HG03558 (cell line): ENCODE measurements around the gene TBC1D4.
"Not testable (repeated sequence)": the region's sequence is repeated elsewhere in the genome, so short reads cannot be mapped to it uniquely, and the experiment has no call there.

Experiments used
- ATAC-seq: cut with Tn5 transposase; IDR thresholded peaks from one replicate; pipeline ENCODE4 v1.9.1; 2021; ENCODE audit warnings: moderate number of reproducible peaks; ENCODE audit not compliant: unreplicated experiment; ENCODE audit errors: extremely low read depth

TBC1D4 gene

GRCh38 chr13:75454497-75454896 lies 27.5 kb downstream of the TBC1D4 start:
- no peak for ATAC-seq

- no peak for ATAC-seq
These were observed 29.4 kb downstream of the TBC1D4 start for GRCh38 chr13:75452564-75452963.

GRCh38 chr13:75447493-75447892 lies 34.5 kb downstream of the TBC1D4 start:
- no peak for ATAC-seq

- ATAC-seq: no peak
These were observed 35.1 kb downstream of the TBC1D4 start for GRCh38 chr13:75446874-75447273.

GRCh38 chr13:75445717-75446499 lies 36.1 kb downstream of the TBC1D4 start:
- no peak for ATAC-seq

GRCh38 chr13:75444016-75444415 lies 38.0 kb downstream of the TBC1D4 start:
- no peak for ATAC-seq

GRCh38 chr13:75443356-75443958 lies 38.5 kb downstream of the TBC1D4 start:
- no peak for ATAC-seq

- ATAC-seq: no peak
These were observed 39.2 kb downstream of the TBC1D4 start for GRCh38 chr13:75442736-75443234.

GRCh38 chr13:75440100-75440499 lies 41.9 kb downstream of the TBC1D4 start:
- ATAC-seq: no peak

GRCh38 chr13:75437582-75438318 lies 44.2 kb downstream of the TBC1D4 start:
- ATAC-seq: no peak

GRCh38 chr13:75434126-75434525 lies 47.8 kb downstream of the TBC1D4 start:
- not testable (repeated sequence) for ATAC-seq

GRCh38 chr13:75432811-75433244 lies 49.1 kb downstream of the TBC1D4 start:
- ATAC-seq: no peak

- ATAC-seq: no peak
These were observed 49.9 kb downstream of the TBC1D4 start for GRCh38 chr13:75432045-75432444.

- no peak for ATAC-seq
These were observed 51.3 kb downstream of the TBC1D4 start for GRCh38 chr13:75430436-75431209.

- ATAC-seq: no peak
These were observed 55.5 kb downstream of the TBC1D4 start for GRCh38 chr13:75426421-75426820.

- ATAC-seq: peak; percentile 79
These were observed 56.6 kb downstream of the TBC1D4 start for GRCh38 chr13:75425216-75426009.

GRCh38 chr13:75423946-75424345 lies 58.0 kb downstream of the TBC1D4 start:
- no peak for ATAC-seq

GRCh38 chr13:75422028-75422427 lies 59.9 kb downstream of the TBC1D4 start:
- no peak for ATAC-seq

- no peak for ATAC-seq
These were observed 60.8 kb downstream of the TBC1D4 start for GRCh38 chr13:75421133-75421532.
